ENCODE results near the gene EPHA10.
A peak's percentile ranks its signal among the peaks of the same experiment; 100 is the strongest.

Gene EPHA10

DNA sequence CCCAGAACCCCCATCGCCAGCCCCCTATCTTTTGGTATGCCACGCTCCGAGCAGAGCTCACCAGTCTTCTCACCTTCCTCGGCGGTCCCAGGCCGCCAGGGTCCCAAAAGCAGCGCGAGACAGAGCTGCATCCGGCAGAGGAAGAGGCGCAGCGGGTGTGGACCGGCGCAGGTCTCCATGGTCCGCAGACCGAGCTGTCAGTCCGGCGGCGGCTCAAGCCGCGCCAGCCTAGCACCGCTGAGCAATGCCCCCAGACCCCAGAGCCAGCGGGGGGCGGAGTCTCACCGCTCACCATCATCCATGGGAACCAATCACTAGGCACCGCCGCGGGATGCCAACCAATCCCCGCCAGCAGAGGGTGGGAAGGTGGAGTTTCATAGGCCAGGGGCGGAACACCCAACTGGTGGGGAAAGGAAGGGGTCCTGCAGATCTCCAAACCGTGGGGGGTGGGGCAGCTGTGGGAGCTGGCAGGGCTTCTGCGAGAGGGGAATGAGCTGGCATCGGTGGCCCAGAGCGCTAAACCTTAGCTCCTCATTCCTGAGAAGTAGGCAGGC, at the start of gene EPHA10:
Gene EPHA10 (minus strand): TSS at position 233 of the 554 bp plus-strand sequence. CDS start 54 bp downstream, at position 179.
- no peak for DNase-seq (ENCODE audit: low read depth in 2 of 2, low spot score in 1 of 2)

DNA sequence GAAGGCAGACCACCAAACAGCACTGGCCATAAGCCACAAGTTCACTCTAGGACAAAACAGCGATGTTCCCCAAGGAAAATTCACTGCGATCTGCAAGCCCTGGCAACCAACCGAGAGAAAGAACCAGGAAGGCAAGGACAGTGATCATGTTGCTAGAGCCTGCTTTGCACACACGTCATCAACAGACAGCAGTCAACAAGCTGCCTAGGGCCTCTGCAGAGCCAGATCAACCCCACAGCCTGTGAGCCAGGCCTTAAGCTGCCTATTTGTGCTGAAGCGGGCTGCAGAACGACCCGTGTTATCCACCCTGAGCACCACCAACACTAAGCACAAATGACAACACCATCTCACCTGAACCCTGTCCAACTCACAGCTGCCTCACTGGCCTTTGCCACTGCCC, 49.3 kb upstream of the EPHA10 start:
- DNase-seq (ENCODE audit: low read depth in 2 of 2, low spot score in 1 of 2): no peak

DNA sequence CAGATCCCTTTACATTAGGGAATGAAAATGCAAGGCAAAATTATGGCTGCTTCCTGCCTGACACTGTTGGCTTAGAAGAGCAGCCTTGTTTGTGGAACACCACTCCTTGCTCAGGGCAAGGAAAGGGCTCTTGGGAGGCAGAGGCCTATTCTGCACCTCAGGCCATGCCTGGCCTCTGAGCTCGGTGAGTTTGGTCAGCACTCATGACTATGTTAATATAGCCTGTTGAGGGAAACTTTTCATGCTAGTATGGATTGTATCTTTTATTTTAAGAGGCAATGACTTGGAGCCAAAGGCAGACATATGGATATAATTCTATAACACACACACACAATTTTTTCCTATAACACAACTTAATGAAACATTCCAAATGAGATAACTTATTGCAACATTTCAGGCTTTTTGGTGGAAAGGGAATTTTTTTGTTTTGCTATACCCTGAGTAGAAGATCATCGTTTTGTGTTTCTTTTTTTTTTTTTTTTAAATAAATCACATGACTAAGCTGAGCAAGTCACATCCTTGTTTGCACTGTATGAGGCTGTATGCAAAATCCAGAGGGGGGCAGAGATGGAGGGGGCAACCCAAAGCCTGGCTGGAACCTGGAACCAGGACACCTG, 48.7 kb upstream of the EPHA10 start:
- no peak for DNase-seq (ENCODE audit: low read depth in 2 of 2, low spot score in 1 of 2)

DNA sequence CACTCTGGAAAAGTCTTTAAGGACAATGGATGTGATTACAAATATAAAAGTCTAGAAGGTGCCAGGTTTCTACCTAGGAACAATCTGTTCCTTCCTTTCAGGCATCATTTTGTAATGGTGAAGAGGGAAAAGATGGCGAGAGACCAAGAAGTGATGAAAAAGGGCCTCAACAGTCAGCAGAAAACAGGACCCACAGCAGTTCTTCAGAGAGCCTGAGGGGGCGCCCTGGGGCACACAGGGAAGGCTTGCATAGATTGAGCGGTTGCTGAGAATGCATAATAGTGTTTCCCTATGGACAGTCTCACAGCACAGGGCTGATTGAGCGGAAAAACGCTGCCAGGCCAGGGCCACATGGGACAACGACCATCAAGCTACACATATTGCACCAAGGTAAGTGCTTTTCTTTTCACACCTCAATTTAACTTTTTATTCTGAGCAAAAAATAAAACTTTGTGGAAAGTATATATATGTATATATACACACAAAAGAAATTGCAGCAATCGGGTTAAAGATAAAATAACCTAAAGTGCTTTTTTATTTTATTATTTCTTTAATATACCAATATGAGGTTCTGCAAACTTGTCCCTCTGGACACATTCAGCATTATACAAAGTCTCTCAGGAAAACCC, 46.2 kb upstream of the EPHA10 start:
- DNase-seq (ENCODE audit: low read depth in 2 of 2, low spot score in 1 of 2): no peak

DNA sequence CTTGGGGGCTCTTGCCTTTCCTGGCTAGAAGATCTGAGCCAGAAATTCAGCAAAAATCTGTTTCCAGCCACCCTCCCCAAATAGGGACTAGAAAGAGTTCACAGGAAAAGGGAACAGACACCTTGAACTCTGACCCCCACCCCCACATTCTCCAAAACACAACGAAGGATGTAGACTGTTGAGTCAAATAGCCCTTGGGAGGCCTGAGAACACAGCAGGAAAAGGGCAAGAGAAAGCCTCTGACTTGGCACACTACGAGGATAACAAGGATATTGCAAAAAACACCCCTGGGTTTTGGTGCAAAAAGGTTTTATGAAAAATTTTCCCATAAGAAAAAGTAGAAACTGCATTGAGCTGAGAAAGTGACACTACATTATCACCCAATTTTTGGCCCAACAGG, 45.0 kb upstream of the EPHA10 start:
- no peak for DNase-seq (ENCODE audit: low read depth in 2 of 2, low spot score in 1 of 2)

DNA sequence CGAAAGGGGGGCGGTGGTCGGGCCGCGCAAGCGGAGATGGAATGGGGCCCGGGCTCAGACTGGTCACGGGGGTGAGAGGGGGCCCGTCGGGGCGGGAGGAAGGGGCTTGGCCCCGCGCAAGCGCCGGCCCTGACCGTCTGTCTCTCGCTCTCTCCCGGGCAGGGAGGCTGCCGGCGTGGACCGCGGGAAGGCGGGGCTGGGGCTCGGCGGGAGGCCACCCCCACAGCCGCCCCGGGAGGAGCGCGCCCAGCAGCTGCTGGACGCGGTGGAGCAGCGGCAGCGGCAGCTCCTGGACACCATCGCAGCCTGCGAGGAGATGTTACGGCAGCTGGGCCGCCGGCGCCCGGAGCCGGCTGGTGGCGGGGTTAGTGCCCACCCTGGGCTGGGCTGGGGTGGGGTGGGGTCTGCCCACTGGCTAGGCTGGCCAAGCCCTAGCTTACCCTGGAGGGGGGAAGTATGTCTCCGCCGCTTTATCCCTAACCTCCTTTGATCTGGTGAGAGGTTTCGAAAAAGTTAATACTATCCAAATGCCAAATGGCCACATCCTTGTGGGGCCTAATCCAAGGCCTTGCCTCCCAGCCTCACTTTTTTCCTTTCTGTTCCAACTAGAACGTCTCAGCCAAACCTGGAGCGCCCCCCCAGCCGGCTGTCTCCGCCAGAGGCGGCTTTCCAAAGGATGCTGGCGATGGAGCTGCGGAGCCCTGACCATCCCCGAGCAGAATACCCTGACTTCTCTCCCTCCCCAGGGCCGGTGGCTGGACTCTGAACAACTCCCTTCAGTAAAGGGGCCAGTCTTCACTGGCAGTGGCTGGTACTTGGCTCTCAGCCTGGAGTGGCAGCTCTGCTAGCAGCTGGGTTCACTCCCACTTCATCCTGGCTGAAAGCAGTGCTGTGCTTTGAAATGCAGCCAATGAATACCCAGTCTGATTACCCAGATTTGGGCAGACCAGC, 43.7 kb upstream of the EPHA10 start:
- no peak for DNase-seq (ENCODE audit: low read depth in 2 of 2, low spot score in 1 of 2)

DNA sequence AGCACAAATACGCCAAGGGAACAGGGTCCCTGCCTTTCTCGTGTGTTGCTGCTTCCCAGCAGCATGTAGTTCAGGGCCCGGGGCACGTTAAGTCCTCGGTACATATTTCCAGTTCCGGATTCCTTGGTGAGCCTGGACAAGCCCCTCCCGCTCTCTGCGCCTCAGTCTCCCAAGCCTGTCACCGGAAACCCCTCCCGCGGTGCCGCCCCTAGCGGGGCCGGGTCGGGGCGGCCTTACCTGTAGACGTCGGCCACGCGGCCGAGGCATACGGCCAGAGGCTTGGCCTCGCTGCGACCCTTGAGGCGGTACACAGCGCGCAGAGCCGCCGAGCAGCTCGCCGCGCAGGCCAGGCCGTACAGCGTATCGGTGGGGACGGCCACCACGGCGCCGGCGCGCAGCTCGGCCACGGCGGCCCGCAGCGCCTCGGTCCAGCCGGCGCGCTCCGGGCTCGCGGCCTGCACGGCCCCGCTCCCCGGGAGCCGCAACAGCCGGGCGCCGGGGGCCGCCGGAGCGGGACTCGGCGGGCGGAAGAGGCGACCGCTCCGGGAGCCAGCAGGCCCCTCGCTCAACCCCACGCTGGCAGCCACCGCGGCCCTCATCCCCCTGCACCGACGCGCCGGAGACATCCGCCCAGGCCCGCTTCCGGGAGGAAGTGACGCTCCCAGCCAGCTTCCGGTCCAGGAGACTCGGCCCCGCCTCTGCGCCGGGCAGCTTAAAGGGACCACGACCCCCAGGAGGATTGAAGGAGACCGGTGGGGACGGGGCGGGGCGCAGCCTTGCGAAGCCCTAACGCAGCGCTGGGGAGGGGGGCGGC, 42.8 kb upstream of the EPHA10 start, which contains the start of the genes C1orf122 and YRDC:
Gene C1orf122 (plus strand): TSS at position 236 of the 814 bp plus-strand sequence. CDS start 615 bp downstream, outside the sequence.
Gene YRDC (minus strand): TSS at position 654 of the 814 bp plus-strand sequence. CDS start 28 bp downstream, at position 626.
- peak; percentile 85 for DNase-seq (ENCODE audit: low read depth in 2 of 2, low spot score in 1 of 2)

DNA sequence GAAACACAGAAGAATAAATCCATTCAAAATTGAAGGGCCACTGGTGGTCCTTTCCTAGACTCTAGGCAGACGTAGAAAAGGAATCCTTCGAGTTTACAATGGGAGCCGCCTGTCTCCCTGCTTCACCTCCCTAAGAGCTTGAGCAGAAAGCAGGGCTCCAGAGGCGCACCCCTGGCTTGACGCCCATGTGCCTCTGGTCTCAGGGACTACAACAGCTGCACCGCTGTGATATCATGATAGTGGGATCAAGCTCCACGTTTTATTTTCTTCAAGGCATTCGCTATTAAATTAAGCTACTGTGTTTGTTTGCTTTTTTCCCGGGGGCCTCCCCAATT, 42.3 kb upstream of the EPHA10 start:
- no peak for DNase-seq (ENCODE audit: low read depth in 2 of 2, low spot score in 1 of 2)

DNA sequence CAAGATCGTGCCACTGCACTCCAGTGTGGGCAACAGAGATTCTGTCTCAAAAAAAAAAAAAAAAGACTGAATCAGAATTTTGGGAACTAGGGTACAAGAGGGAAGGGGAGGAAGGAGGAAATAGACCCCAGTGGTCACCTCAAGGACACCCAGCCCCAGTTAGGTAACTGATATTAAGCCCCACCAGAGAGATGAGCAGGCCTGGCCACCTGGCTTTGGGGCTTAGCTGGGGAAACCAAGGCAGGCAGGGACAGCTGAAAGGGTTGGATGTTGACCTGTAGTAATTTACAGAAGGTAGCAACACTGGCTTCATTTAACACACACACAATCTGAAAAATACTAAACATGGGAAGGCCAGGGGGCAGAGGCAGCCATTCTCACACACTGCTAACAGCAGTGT, 37.5 kb upstream of the EPHA10 start:
- DNase-seq (ENCODE audit: low read depth in 2 of 2, low spot score in 1 of 2): no peak

DNA sequence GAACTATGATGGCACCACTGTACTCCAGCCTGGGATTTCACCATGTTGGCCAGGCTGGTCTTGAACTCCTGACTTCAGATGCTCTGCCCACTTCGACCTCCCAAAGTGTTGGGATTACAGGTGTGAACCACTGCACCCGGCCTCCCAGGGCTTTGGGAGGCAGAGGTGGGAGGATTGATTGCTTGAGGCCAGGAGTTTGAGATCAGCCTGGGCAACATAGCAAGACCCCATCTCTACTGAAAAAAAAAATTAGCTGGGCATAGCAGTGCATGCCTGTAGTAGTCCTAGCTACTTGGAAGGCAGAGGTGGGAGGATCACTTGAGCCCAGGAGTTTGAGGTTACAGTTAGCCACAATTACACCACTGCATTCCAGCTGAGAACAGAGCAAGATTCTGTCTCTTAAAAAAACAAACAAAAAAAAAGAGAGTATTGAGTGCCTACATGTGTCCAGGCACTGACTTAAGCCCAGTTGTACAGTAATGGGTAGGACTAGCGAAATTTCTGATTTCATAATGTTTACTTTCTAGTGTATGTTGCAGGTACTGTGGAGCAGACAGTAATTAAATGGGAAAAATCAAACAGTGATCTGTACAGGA, 32.9 kb upstream of the EPHA10 start:
- no peak for DNase-seq (ENCODE audit: low read depth in 2 of 2, low spot score in 1 of 2)

DNA sequence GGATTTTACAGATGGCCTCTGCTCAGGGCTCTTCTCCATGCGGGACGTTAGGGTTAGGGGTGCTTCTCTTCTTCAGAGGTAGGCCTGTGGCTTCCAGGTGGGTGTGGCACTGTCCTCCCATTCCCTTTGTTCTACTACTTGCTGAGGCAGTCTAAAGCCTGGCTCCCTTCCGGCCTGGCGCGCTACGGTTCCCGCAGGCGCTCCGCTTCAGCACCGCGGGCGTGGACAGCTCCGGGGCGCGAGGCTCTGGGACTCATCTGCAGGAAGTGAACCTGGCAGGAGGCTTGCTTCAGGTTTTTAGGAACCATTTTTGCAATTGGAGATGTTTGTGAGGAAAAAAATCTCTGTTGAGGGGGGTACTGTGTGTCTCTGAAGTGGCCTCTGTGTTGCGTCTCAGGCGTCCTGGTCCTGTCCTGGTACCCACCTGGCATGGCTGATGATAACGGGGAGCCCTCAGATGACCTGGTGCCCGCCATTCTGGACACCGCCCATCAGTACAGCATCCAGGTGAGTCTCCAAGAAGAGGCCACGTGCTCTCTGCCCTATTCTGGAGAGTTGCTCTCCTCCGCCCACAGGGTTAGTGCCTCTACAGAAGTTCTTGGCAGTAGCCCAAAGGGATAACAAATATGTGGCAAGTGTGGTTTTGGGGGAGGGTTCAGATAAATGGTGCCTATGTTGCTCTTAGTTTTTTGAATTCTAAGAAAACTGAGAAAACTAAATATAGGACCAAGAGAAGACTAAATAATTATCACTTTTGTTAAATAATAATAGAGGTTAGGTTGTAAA, 30.6 kb upstream of the EPHA10 start:
- no peak for DNase-seq (ENCODE audit: low read depth in 2 of 2, low spot score in 1 of 2)

DNA sequence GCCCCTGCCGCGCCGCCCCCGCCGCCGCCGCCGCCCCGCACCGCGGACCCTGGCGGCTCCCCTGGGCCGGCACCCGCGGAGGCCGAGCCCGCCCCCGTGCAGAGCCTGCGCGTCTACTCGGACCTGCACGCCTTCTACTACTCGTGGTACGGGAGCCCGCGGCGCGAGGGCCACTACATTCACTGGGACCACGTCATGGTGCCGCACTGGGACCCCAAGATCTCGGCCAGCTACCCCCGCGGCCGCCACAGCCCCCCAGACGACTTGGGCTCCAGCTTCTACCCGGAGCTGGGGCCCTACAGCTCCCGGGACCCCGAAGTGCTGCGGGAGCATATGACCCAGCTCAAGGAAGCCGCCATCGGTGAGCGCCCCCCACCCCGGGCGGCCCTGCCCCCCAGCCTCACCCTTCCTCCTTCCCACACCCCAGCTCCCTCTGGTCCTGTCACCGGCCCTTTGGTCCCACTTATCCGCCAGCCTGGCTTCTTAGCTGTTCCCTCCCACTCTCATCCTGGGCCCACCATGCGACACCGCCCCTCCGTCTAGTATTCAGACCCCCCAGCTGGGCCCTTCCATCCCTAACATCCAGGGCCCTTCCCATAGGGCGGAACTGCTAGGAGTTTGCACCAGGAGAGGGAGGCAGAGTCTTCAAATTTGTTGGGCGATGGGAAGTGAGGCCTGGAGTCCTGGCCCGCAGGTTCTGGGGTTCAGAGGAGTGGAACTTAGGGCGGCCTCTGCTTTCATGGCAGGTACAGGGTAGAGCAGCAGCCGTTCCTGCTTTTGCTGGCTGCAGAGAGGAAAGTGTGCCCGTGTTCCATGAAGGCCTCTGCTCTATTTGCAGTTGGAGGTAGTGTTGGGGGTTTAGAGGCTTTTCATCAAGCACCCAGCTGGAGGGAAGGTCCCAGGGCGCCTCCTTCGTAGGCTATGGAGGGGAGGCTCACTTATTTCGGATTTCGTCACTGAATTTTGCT, 29.7 kb upstream of the EPHA10 start:
- DNase-seq (ENCODE audit: low read depth in 2 of 2, low spot score in 1 of 2): no peak

DNA sequence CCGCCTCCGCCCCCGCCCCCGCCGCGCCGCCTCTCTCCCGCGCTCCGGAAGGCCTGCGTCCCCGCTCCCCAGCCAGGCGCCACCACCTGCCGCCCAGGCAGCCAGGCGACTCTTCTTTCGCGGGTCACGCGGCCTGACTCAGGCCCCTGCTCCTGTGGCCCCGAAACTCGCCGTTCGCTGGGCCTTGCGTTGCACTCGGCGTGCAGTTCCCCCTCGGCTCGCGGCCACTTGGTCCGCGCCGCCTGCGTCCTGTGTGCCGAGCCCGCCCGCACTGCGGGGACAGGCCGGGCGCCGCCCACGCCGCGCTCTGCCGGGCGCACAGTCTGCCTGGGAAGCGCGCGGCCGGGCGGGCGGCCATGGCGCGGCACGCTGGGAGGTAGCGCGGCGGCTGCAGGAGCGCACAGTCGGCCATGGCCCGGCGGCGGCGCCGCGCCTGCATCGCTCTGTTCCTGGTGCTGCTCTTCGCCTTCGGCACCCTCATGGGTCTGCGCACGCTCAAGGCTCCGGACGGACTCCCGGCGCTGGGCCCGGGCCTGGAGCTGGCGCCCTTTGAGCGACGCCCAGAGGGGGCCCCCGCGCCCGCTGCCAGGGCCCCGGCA, 29.0 kb upstream of the EPHA10 start, which contains the start of gene MANEAL:
Gene MANEAL (plus strand): TSS at position 75 of the 599 bp plus-strand sequence. CDS start 336 bp downstream, at position 411.
- no peak for DNase-seq (ENCODE audit: low read depth in 2 of 2, low spot score in 1 of 2)

DNA sequence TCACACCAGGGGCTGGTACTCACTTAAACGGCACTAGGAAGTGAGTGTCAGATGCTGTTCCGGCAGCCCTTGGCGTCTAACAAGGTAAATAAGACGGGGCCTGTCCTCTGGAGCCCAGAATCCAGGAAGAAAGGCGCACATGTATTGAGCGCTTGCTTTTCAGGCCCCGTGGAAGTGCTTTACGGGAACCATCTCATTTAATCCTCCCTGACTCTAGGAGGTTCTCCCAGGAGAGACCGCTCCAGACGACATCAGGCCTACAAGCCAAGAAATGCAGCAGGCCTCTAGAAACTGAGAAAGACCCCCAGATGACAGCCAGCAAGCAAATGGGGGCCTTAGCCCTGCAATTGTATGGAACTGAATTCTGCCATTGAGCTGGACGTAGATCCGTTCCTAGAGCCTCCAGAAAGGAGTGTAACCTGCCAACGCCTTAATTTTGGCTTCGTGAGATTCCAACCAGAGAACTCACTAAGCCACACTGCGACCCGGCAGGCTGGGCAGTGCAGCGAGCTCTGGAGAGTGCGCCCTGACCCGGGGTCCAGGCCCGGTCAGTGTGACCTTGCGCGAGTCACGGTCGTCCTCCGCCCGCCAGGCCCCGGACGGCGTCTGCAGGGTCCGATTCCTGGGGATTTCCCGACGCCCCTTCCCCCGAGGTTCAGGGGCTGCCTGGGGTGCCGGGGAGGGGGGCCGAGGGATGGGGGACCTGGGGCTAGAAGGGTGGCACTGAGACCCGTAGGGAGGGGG, 28.2 kb upstream of the EPHA10 start:
- no peak for DNase-seq (ENCODE audit: low read depth in 2 of 2, low spot score in 1 of 2)

DNA sequence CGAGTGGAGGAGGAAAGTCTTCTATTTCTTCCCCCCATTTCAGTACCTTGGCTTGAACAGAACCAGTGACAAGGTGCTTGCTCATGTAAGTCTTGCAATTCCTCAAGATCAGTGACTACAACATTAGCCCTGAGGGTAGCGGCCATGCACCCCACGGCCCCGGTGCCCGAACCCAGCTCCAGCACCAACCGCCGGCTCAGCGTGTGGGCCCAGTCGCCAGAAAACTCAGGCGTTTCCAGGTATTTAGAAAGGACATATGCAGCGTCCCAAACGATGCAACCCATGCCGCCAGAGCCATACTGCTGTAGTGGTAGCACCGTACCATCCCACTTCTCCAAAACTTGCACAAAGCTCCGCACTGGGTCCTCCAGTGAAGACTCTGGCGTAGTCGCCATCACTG, 17.6 kb upstream of the EPHA10 start:
- DNase-seq (ENCODE audit: low read depth in 2 of 2, low spot score in 1 of 2): no peak

DNA sequence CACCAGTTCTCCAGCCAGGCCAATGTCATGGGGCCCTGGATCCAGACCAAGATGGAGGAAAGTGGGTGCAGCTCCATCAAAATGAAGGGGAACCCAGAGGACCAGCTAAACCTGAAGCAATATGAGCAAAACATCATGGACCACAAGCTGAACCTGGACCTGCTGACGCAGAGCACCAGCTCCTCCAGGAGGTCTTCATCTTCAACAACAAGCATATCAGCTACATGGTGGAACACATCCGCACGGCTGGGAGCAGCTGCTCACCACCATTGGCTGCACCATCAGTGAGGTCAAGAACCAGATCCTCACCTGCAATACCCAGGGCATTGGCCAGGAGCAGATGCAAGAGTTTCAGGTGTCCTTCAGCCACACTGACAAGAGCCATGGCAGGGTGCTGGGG, 13.7 kb upstream of the EPHA10 start:
- DNase-seq (ENCODE audit: low read depth in 2 of 2, low spot score in 1 of 2): no peak

DNA sequence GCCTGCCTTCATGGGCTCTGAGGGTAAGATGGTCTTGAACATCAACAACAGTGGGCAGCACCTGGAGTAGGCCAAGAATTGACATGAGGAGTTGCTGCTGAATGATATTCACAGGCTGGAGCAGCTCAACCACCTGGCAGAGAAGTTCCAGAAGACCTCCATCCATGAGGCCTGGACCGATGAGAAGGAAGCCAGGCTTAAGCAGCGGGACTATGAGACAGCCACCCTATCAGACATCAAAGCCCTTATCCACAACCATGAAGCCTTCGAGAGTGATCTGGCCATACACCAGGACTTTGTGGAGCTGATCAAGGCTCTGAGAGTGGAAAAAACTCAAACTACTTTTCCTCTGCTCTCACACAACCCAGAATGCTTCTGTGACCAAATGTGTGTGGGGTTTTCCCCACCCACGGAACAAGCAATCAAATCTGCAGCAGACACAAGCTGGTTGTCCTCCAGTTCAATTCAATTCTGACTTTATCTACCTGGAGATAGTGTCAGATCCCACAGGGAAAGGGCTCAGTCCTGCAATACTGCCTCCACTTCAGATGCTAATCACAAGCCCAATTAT, 12.1 kb upstream of the EPHA10 start:
- no peak for DNase-seq (ENCODE audit: low read depth in 2 of 2, low spot score in 1 of 2)
